HG03460 (cell line): ENCODE measurements around the gene ACMSD.

ENCODE experiments used
- ATAC-seq: cut with Tn5 transposase; IDR thresholded peaks from one replicate; pipeline ENCODE4 v1.9.1; 2021; ENCODE audit not compliant: unreplicated experiment

ACMSD gene

DNA sequence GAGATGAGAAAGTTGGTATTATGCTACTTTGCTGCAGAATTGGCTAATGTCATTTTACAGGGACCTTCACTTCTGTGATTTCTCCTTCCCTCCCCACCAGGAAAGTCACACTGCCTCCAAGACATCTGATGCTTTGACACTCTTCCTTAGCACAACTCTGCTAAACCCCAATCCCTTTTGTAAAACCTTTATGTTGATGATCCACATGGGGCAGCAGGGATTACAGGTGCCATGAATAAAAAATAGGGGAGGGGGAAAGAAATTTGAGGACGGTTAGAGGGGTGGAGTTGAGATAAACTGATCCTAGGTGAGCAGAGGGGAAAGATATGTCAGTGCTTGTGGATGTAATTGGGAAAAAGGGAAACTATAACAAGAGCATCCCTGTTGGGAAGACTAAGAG lies 106.6 kb downstream of the ACMSD start:
- no peak for ATAC-seq

- no peak for ATAC-seq
These were observed 107.7 kb downstream of the ACMSD start for GRCh38 chr2:134946073-134946472.

DNA sequence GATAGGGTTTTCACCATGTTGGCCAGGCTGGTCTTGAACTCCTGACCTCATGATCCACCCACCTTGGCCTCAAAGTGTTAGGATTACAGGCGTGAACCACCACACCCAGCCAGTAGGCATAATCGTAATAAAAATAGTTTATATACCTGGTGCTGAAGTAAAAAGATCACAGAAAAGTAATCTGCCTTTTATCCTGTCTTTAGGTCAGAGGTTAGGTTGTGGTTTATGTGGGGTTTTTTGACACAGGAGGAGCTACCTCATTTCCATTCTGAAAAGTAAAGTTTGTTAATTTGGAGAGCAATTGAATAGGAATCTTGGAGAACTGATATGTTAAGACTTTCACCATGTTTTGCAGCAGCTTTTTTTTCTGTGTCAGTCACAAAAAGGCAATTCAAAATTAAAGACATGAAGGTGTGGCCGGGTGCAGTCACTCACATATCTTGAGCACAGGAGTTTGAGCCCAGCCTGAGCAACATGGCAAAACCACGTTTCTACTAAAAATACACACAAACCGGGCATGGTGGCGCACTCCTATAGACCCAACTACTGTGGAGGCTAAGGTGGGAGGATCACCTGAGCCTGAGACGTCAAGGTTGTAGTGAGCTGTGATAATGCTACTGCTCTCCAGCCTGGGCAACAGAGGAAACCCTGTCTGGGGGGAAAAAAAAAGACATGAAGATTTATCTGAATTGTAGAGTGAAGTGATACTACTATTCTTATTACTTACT lies 111.7 kb downstream of the ACMSD start:
- no peak for ATAC-seq

DNA sequence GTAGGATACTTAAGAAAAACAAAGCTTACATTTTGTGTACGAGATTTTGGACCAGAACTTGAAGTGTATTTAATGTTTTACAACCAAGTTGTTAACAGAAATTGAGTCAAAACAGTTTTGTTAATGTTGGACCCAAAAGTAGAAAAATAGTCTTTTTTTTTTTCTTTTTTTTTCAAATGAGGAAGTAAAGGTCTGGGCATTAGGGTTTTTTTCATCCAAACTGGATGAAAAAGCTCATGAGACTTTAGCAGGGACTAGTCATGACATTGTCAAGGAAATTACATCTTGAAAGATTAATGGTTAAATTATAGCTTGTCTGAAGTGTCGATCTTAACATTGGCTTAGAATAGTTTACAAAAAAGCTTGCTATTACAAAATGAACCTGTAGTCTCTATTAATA lies 112.5 kb downstream of the ACMSD start:
- ATAC-seq = no peak
